GM12891 (cell line): ENCODE measurements around the gene CIB4.

Experiments used
- DNase-seq: peaks from one replicate; pipeline ENCODE4 v3.0.0; 2011; ENCODE audit warnings: low spot score; ENCODE audit not compliant: insufficient read length
- FAIRE-seq: peaks from 2 replicates; lab custom pipeline; 2011; peaks lifted over from hg19 to GRCh38; lab: Jason Lieb, UNC
- PAX5 ChIP-seq: IDR thresholded peaks from 2 replicates; pipeline ENCODE4 v1.6.1; 2011; ENCODE audit warnings: low read length, moderate library complexity, mild to moderate bottlenecking; ENCODE audit not compliant: insufficient read depth, severe bottlenecking
- POLR2A ChIP-seq: IDR thresholded peaks from 2 replicates; pipeline ENCODE4 v1.6.1; 2011; ENCODE audit warnings: low read depth, low read length, control low read depth
- POLR2AphosphoS5 ChIP-seq: IDR thresholded peaks from 2 replicates; pipeline ENCODE4 v1.6.1; 2011; ENCODE audit warnings: low read depth, low read length, control low read depth
- POU2F2 ChIP-seq: IDR thresholded peaks from 2 replicates; pipeline ENCODE4 v1.6.1; 2011; ENCODE audit warnings: low read depth, mild to moderate bottlenecking, control low read depth, low read length, moderate library complexity
- SPI1 ChIP-seq: IDR thresholded peaks from 2 replicates; pipeline ENCODE4 v1.6.1; 2011; ENCODE audit warnings: low read depth, low read length, control low read depth
- TAF1 ChIP-seq: IDR thresholded peaks from 2 replicates; pipeline ENCODE4 v1.6.1; 2011; ENCODE audit warnings: low read depth, low read length, control low read depth

Gene CIB4

GRCh38 chr2:26653207-26654060, 12.3 kb upstream of the CIB4 start:
- FAIRE-seq (no peak), DNase-seq (no peak)
- TF ChIP-seq POLR2AphosphoS5, result no peak
- no peak for TF ChIP-seq POLR2A
- no peak for TF ChIP-seq POU2F2
- no peak for TF ChIP-seq SPI1
- no peak for TF ChIP-seq TAF1
- TF ChIP-seq PAX5, result no peak

GRCh38 chr2:26652361-26653041, 11.3 kb upstream of the CIB4 start:
- FAIRE-seq, result no peak
- DNase-seq, result no peak
- TF ChIP-seq PAX5 (no peak), TAF1 (no peak), POLR2A (no peak), SPI1 (no peak), POLR2AphosphoS5 (no peak), POU2F2 (no peak)

- TF ChIP-seq SPI1 (no peak), POLR2AphosphoS5 (no peak), POLR2A (no peak), POU2F2 (no peak), PAX5 (no peak), TAF1 (no peak)
- no peak for DNase-seq
- FAIRE-seq, result no peak
These were observed 10.6 kb upstream of the CIB4 start for GRCh38 chr2:26651799-26652198.

GRCh38 chr2:26651470-26651771, 10.3 kb upstream of the CIB4 start:
- TF ChIP-seq POLR2A (no peak), POU2F2 (no peak), SPI1 (no peak)
- DNase-seq (no peak), FAIRE-seq (no peak)

- DNase-seq (no peak), FAIRE-seq (no peak)
- TF ChIP-seq POLR2AphosphoS5 (no peak), POU2F2 (no peak)
These were observed 9.7 kb upstream of the CIB4 start for GRCh38 chr2:26650713-26651469.

GRCh38 chr2:26649992-26650712, 9.0 kb upstream of the CIB4 start:
- no peak for FAIRE-seq
- no peak for DNase-seq
- TF ChIP-seq POLR2AphosphoS5, result no peak
- TF ChIP-seq POLR2A, result no peak
- no peak for TF ChIP-seq PAX5
- TF ChIP-seq TAF1, result no peak
- TF ChIP-seq POU2F2, result no peak
- no peak for TF ChIP-seq SPI1

- no peak for TF ChIP-seq POU2F2
- no peak for TF ChIP-seq POLR2A
- TF ChIP-seq POLR2AphosphoS5, result no peak
- no peak for FAIRE-seq
- no peak for DNase-seq
These were observed 8.2 kb upstream of the CIB4 start for GRCh38 chr2:26649322-26649721.

GRCh38 chr2:26648516-26648915, 7.3 kb upstream of the CIB4 start:
- DNase-seq, result no peak
- no peak for TF ChIP-seq SPI1
- TF ChIP-seq POU2F2, result no peak
- TF ChIP-seq POLR2A, result no peak
- TF ChIP-seq TAF1, result no peak
- no peak for TF ChIP-seq POLR2AphosphoS5
- no peak for TF ChIP-seq PAX5
- no peak for FAIRE-seq

- DNase-seq (no peak), FAIRE-seq (no peak)
- TF ChIP-seq SPI1 (no peak), TAF1 (no peak), POLR2AphosphoS5 (no peak), PAX5 (no peak), POLR2A (no peak), POU2F2 (no peak)
These were observed 6.8 kb upstream of the CIB4 start for GRCh38 chr2:26647981-26648380.
